Fibroblast of lung (primary cell): ENCODE data around the gene SPA17. TPM values are rescaled to one million over a fixed set of nuclear protein-coding genes. Genes with fewer than 3 reads are reported as not detected.

Experiments
- DNase-seq, 2 donors: peaks; one replicate each; pipeline versions ENCODE4 v3.0.0 to v3.0.0-alpha.2; 2010; ENCODE audit warnings: low read depth in 2 of 2
- H2AFZ ChIP-seq: 2 replicates; pipeline ENCODE4 v1.5.1; 2012; ENCODE audit warnings: low read length, control low read depth, inconsistent platforms
- H3K27ac ChIP-seq: 2 replicates; pipeline ENCODE4 v1.5.1; 2011; ENCODE audit warnings: low read length, control low read depth; ENCODE audit not compliant: insufficient read depth
- H3K27me3 ChIP-seq: 2 replicates; pipeline ENCODE4 v1.5.1; 2011; ENCODE audit warnings: mild to moderate bottlenecking, low read length; ENCODE audit not compliant: control insufficient read depth, insufficient read depth
- H3K36me3 ChIP-seq: 2 replicates; pipeline ENCODE4 v1.5.1; 2011; ENCODE audit warnings: low read length; ENCODE audit not compliant: control insufficient read depth, insufficient read depth
- H3K4me1 ChIP-seq: 2 replicates; pipeline ENCODE4 v1.5.1; 2011; ENCODE audit warnings: low read length; ENCODE audit not compliant: control insufficient read depth, insufficient read depth; ENCODE audit errors: extremely low read depth
- H3K4me2 ChIP-seq: 2 replicates; pipeline ENCODE4 v1.5.1; 2011; ENCODE audit warnings: low read length, control low read depth; ENCODE audit not compliant: insufficient read depth; ENCODE audit errors: extremely low read depth
- H3K4me3 ChIP-seq, 4 experiments: fragments of 200-600 bp in 1 of 4; sonication (generic) in 1 of 4; replicated peaks in 1 of 4; 2 replicates each; pipeline ENCODE4 v1.5.1; 2011 to 2016; ENCODE audit warnings: low read length in 4 of 4, low read depth in 3 of 4, mild to moderate bottlenecking in 3 of 4, control low read depth in 2 of 4, inconsistent platforms in 1 of 4, mixed read lengths in 1 of 4; ENCODE audit not compliant: insufficient read depth in 1 of 4; ENCODE audit errors: control extremely low read depth in 1 of 4
- H3K79me2 ChIP-seq: 2 replicates; pipeline ENCODE4 v1.5.1; 2012; ENCODE audit warnings: mild to moderate bottlenecking, low read length, inconsistent platforms; ENCODE audit not compliant: control insufficient read depth, insufficient read depth
- H3K9ac ChIP-seq: 2 replicates; pipeline ENCODE4 v1.5.1; 2011; ENCODE audit warnings: mild to moderate bottlenecking, low read length, control low read depth; ENCODE audit not compliant: insufficient read depth
- H3K9me3 ChIP-seq: 2 replicates; pipeline ENCODE4 v1.5.1; 2012; ENCODE audit warnings: low read depth, low read length; ENCODE audit not compliant: control insufficient read depth, insufficient read depth
- H4K20me1 ChIP-seq: 2 replicates; pipeline ENCODE4 v1.5.1; 2011; ENCODE audit warnings: low read length; ENCODE audit not compliant: control insufficient read depth, insufficient read depth; ENCODE audit errors: extremely low read depth
- EZH2 ChIP-seq: IDR thresholded peaks from 2 replicates; pipeline ENCODE4 v1.5.1; 2012; ENCODE audit warnings: low read length, control low read depth, mild to moderate bottlenecking; ENCODE audit errors: missing control alignments
- polyA plus RNA-seq, 2 donors: library from polyadenylated mRNA; depleted of rRNA in 1 of 2; stranded (reverse) in 1 of 2; unstranded in 1 of 2; fragments of >200 nt; gene quantifications; 2 replicates each; pipeline ENCODE4 v1.2.1, GENCODE V29; 2011 to 2012; ENCODE audit warnings: missing spikeins in 1 of 2
- total RNA-seq: library from RNA; depleted of rRNA; stranded (reverse); fragments of >200 nt; gene quantifications from 2 replicates; pipeline ENCODE4 v1.2.1, GENCODE V29; 2014
- TF ChIP-seq, protein P1 (sequence below), 2 donors: IDR thresholded peaks in 1 of 2; conservative IDR thresholded peaks in 1 of 2; 1 replicate in 1 of 2; 2 replicates in 1 of 2; pipeline ENCODE4 v1.5.1; 2011 to 2012; ENCODE audit warnings: low read length in 2 of 2, control low read depth in 1 of 2, inconsistent platforms in 1 of 2, low read depth in 1 of 2, mild to moderate bottlenecking in 1 of 2

SPA17 gene
- total and polyA plus RNA-seq, 2 donors (not counting 1 experiment from before 2014, with no cell fraction given), result 18.0 to 19.1 TPM

DNA sequence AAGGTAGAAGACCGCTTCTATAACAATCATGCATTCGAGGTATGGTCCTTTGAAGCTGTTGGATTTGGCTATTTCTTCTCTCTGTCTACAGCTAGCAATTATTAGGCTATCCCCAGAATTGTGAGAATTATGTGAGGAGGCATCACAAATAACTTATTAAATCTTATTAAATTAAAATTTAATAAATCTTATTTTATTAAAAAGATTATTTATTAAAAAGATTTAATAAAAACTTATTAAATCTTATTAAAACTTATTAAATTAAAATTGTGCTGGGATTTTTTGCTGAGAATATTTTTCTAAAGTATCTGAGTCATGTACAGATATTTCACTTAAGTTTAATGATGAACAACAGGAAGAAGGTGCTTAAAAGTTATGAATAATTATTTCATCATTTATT, 7.7 kb downstream of the SPA17 start:
- no peak overlapping the region for H3K27ac ChIP-seq
- H2AFZ ChIP-seq, result no peak overlapping the region
- H3K27me3 ChIP-seq, result no peaks in the 10 kb centered on the region
- no peak for TF ChIP-seq EZH2
- TF ChIP-seq, protein P1, sequence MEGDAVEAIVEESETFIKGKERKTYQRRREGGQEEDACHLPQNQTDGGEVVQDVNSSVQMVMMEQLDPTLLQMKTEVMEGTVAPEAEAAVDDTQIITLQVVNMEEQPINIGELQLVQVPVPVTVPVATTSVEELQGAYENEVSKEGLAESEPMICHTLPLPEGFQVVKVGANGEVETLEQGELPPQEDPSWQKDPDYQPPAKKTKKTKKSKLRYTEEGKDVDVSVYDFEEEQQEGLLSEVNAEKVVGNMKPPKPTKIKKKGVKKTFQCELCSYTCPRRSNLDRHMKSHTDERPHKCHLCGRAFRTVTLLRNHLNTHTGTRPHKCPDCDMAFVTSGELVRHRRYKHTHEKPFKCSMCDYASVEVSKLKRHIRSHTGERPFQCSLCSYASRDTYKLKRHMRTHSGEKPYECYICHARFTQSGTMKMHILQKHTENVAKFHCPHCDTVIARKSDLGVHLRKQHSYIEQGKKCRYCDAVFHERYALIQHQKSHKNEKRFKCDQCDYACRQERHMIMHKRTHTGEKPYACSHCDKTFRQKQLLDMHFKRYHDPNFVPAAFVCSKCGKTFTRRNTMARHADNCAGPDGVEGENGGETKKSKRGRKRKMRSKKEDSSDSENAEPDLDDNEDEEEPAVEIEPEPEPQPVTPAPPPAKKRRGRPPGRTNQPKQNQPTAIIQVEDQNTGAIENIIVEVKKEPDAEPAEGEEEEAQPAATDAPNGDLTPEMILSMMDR (conservative IDR thresholded peaks at IDR 0.05 in 1 of 2, IDR thresholded peaks at IDR 0.05 in 1 of 2; ENCODE audit: low read depth in 1 of 2, low read length in 2 of 2), result no peak
- no peaks in the 10 kb centered on the region for H3K36me3 ChIP-seq
- H3K4me1 ChIP-seq, result no peaks in the 10 kb centered on the region
- no peak for DNase-seq
- H3K79me2 ChIP-seq, result no peaks in the 10 kb centered on the region
- H3K4me2 ChIP-seq, result no peak overlapping the region
- H3K9me3 ChIP-seq, result no peaks in the 10 kb centered on the region
- no peaks in the 10 kb centered on the region for H4K20me1 ChIP-seq
- no peak overlapping the region for H3K4me3 ChIP-seq
- H3K9ac ChIP-seq, result no peak overlapping the region

DNA sequence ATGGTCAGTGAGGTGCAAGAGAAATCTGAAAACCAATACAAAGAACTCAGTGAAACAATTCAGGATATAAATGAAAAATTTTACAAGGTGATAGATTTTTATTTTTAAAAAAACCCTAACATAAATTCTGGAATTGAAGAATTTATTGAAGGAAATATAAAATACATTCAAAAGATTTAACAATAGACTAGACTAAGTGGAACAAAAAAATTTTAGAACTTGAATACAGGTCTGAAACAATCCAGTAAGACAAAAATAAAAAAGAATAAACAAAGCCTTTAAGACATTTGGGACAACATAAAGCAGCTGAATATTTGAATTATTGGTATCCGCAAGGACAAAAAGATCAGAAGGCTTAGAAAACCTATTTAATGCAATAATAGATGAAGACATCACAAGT, 8.7 kb downstream of the SPA17 start:
- no peaks in the 10 kb centered on the region for H3K79me2 ChIP-seq
- H3K4me1 ChIP-seq, result no peaks in the 10 kb centered on the region
- H3K4me2 ChIP-seq, result no peak overlapping the region
- H3K27ac ChIP-seq, result no peak overlapping the region
- H3K9ac ChIP-seq, result no peak overlapping the region
- H3K9me3 ChIP-seq, result no peaks in the 10 kb centered on the region
- no peak overlapping the region for H2AFZ ChIP-seq
- no peaks in the 10 kb centered on the region for H4K20me1 ChIP-seq
- no peaks in the 10 kb centered on the region for H3K36me3 ChIP-seq
- H3K27me3 ChIP-seq, result no peaks in the 10 kb centered on the region
- DNase-seq, result no peak
- no peak overlapping the region for H3K4me3 ChIP-seq
- TF ChIP-seq, protein P1 (conservative IDR thresholded peaks at IDR 0.05 in 1 of 2, IDR thresholded peaks at IDR 0.05 in 1 of 2; ENCODE audit: low read depth in 1 of 2, low read length in 2 of 2), result no peak
- TF ChIP-seq EZH2, result no peak

DNA sequence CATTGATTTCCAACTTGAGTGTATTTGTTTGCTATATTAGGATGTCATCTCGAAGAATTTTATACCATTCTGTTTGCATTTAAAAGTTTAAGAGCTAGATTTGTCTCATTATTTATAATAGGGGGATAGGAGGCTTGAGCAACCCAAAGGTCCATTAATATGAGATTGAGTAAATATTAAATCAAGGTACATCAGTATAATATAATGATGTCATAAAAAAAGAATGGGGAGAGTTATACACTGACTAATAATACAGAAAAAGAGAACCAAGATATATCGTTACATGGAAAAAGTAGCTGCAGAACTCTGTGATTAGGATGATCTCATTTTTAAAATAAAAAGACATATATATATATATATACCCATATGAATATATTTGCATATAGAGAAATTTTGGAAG, 19.4 kb downstream of the SPA17 start:
- no peaks in the 10 kb centered on the region for H3K36me3 ChIP-seq
- H4K20me1 ChIP-seq, result no peaks in the 10 kb centered on the region
- TF ChIP-seq EZH2, result no peak
- TF ChIP-seq, protein P1 (conservative IDR thresholded peaks at IDR 0.05 in 1 of 2, IDR thresholded peaks at IDR 0.05 in 1 of 2; ENCODE audit: low read depth in 1 of 2, low read length in 2 of 2), result no peak
- H3K27ac ChIP-seq, result no peak overlapping the region
- H3K4me2 ChIP-seq, result no peak overlapping the region
- H3K9ac ChIP-seq, result no peak overlapping the region
- no peak for DNase-seq
- no peak overlapping the region for H2AFZ ChIP-seq
- H3K27me3 ChIP-seq, result no peaks in the 10 kb centered on the region
- H3K4me1 ChIP-seq, result no peaks in the 10 kb centered on the region
- no peak overlapping the region for H3K4me3 ChIP-seq
- H3K79me2 ChIP-seq, result no peaks in the 10 kb centered on the region
- H3K9me3 ChIP-seq, result no peaks in the 10 kb centered on the region
